T-helper 1 cell (primary cell): ENCODE data around the gene TMEM139.
"Not testable (repeated sequence)": the region's sequence is repeated elsewhere in the genome, so short reads cannot be mapped to it uniquely, and the experiment has no call there.

Experiments
- DNase-seq, 5 donors: peaks; one replicate each; pipeline ENCODE4 v3.0.0-alpha.2; 2012 to 2020

The TMEM139 gene

GRCh38 chr7:143289888-143290287 is 5.1 kb downstream of the TMEM139 start:
- DNase-seq = not testable (repeated sequence)

- DNase-seq = no peak
Measured at GRCh38 chr7:143290293-143290692, 5.5 kb downstream of the TMEM139 start.

GRCh38 chr7:143292876-143293275 is 8.1 kb downstream of the TMEM139 start:
- no peak for DNase-seq

GRCh38 chr7:143295870-143296269 is 11.1 kb downstream of the TMEM139 start:
- no peak for DNase-seq

GRCh38 chr7:143296686-143297085 is 11.9 kb downstream of the TMEM139 start:
- no peak for DNase-seq

GRCh38 chr7:143299346-143299745 is 14.6 kb downstream of the TMEM139 start:
- DNase-seq = no peak

GRCh38 chr7:143299840-143300239 is 15.1 kb downstream of the TMEM139 start:
- DNase-seq = peak; percentile 24 to 61 (median 46)

- no peak for DNase-seq
Measured at GRCh38 chr7:143300959-143301935, 16.5 kb downstream of the TMEM139 start.

GRCh38 chr7:143303733-143304132 is 19.0 kb downstream of the TMEM139 start:
- no peak for DNase-seq

- DNase-seq = no peak
Measured at GRCh38 chr7:143304938-143305337, 20.2 kb downstream of the TMEM139 start.

GRCh38 chr7:143305423-143306070 is 20.8 kb downstream of the TMEM139 start:
- DNase-seq = peak; percentile 32 to 62 (median 51)

- no peak for DNase-seq
Measured at GRCh38 chr7:143308632-143309031, 23.9 kb downstream of the TMEM139 start.

- DNase-seq = no peak
Measured at GRCh38 chr7:143314127-143314526, 29.4 kb downstream of the TMEM139 start.

- DNase-seq = no peak
Measured at GRCh38 chr7:143315776-143316175, 31.0 kb downstream of the TMEM139 start, which contains the start of gene CLCN1. CLCN1 (plus strand) TSS chr7:143316111; CDS start chr7:143316213, 102 bp downstream.

- DNase-seq = no peak
Measured at GRCh38 chr7:143316492-143316891, 31.7 kb downstream of the TMEM139 start.

GRCh38 chr7:143318661-143319060 is 33.9 kb downstream of the TMEM139 start:
- no peak for DNase-seq

- DNase-seq = no peak
Measured at GRCh38 chr7:143320620-143321019, 35.9 kb downstream of the TMEM139 start.

- no peak for DNase-seq
Measured at GRCh38 chr7:143321242-143321641, 36.5 kb downstream of the TMEM139 start.

- DNase-seq = no peak
Measured at GRCh38 chr7:143321734-143322133, 37.0 kb downstream of the TMEM139 start.

GRCh38 chr7:143322760-143323633 is 38.2 kb downstream of the TMEM139 start:
- no peak for DNase-seq

GRCh38 chr7:143323653-143324052 is 38.9 kb downstream of the TMEM139 start:
- DNase-seq = no peak

GRCh38 chr7:143325240-143325639 is 40.5 kb downstream of the TMEM139 start:
- DNase-seq = no peak

- no peak for DNase-seq
Measured at GRCh38 chr7:143327903-143328302, 43.1 kb downstream of the TMEM139 start.
